OCI-LY7 (cell line): Measurements from ENCODE around the gene DUSP7.

Experiments
- CTCF ChIP-seq: fragments of 200-600 bp; sonication (generic); conservative IDR thresholded peaks from 2 replicates; pipeline ENCODE4 v1.5.1; 2014; ENCODE audit warnings: mild to moderate bottlenecking, antibody characterized with exemption, low read length, moderate library complexity, mixed read lengths
- EZH2phosphoT487 ChIP-seq: fragments of 200-600 bp; sonication (generic); IDR thresholded peaks from 2 replicates; pipeline ENCODE4 v1.6.1; 2018; ENCODE audit warnings: low read depth, borderline replicate concordance, mild to moderate bottlenecking, mixed run types, antibody characterized with exemption, low read length, moderate library complexity, mixed read lengths

- no peak for TF ChIP-seq CTCF
- no peak for TF ChIP-seq EZH2phosphoT487
These were observed 50.8 kb downstream of the DUSP7 start for GRCh38 chr3:52005571-52005986.
